Transverse colon (tissue), 4 donors: ENCODE measurements around the gene TTLL7.

ENCODE experiments used
- POLR2A ChIP-seq: fragments of 450-650 bp; IDR thresholded peaks from one replicate; pipeline ENCODE4 v1.6.1; 2016; ENCODE audit warnings: antibody characterized with exemption, mild to moderate bottlenecking, moderate library complexity
- POLR2AphosphoS5 ChIP-seq, 3 donors: sonication (generic); formaldehyde crosslinking; IDR thresholded peaks; one replicate each; pipeline ENCODE4 v1.6.1; 2016; ENCODE audit warnings: antibody characterized with exemption in 3 of 3
- TF ChIP-seq, protein P1 (sequence below), 5 experiments: fragments of 200-600 bp in 3 of 5; fragments of 450-650 bp in 2 of 5; sonication (generic) in 3 of 5; IDR thresholded peaks; 1 replicate in 2 of 5; 2 replicates in 3 of 5; pipeline ENCODE4 v1.5.1; 2016 to 2017; ENCODE audit warnings: antibody characterized with exemption in 5 of 5, inconsistent platforms in 3 of 5, mild to moderate bottlenecking in 2 of 5, moderate library complexity in 1 of 5

DNA sequence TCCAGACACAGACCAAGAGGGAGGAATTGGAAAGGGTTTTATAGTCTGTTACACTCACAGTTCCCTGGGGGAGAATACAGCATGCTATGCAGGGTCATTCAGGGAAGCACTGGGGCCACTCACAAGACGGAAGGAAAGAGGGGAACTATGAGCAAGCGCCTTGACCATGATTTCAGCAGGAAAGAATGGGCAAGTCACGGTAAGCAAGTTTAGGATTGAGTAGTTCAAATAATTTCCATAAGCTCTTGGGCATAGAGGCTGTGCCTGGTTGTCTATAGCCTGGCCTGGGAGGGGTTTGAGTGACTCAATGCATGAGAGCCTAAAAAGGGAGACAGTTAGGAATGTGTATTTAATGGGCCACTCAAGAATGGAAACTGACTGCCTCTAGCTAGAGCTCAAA is 176.7 kb downstream of the TTLL7 start:
- TF ChIP-seq, protein P1, sequence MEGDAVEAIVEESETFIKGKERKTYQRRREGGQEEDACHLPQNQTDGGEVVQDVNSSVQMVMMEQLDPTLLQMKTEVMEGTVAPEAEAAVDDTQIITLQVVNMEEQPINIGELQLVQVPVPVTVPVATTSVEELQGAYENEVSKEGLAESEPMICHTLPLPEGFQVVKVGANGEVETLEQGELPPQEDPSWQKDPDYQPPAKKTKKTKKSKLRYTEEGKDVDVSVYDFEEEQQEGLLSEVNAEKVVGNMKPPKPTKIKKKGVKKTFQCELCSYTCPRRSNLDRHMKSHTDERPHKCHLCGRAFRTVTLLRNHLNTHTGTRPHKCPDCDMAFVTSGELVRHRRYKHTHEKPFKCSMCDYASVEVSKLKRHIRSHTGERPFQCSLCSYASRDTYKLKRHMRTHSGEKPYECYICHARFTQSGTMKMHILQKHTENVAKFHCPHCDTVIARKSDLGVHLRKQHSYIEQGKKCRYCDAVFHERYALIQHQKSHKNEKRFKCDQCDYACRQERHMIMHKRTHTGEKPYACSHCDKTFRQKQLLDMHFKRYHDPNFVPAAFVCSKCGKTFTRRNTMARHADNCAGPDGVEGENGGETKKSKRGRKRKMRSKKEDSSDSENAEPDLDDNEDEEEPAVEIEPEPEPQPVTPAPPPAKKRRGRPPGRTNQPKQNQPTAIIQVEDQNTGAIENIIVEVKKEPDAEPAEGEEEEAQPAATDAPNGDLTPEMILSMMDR (IDR thresholded peaks at IDR 0.05), result no peak
- TF ChIP-seq POLR2AphosphoS5 (IDR thresholded peaks at IDR 0.05), result no peak
- no peak for TF ChIP-seq POLR2A
